OCI-LY1 (cell line): ENCODE data around the gene GNG7.

ENCODE experiments used
- EZH2 ChIP-seq: fragments of 200-600 bp; sonication (generic), shearing (Covaris generic); IDR thresholded peaks from 2 replicates; pipeline ENCODE4 v1.8.0; 2017; ENCODE audit warnings: borderline replicate concordance, mixed run types, mild to moderate bottlenecking, antibody characterized with exemption, low read length, moderate library complexity, mixed read lengths
- TF ChIP-seq, protein P1 (sequence below): fragments of 200-600 bp; sonication (generic), shearing (Covaris generic); IDR thresholded peaks from 2 replicates; pipeline ENCODE4 v1.5.1; 2017; ENCODE audit warnings: mild to moderate bottlenecking, antibody characterized with exemption, low read length, moderate library complexity, mixed read lengths

DNA sequence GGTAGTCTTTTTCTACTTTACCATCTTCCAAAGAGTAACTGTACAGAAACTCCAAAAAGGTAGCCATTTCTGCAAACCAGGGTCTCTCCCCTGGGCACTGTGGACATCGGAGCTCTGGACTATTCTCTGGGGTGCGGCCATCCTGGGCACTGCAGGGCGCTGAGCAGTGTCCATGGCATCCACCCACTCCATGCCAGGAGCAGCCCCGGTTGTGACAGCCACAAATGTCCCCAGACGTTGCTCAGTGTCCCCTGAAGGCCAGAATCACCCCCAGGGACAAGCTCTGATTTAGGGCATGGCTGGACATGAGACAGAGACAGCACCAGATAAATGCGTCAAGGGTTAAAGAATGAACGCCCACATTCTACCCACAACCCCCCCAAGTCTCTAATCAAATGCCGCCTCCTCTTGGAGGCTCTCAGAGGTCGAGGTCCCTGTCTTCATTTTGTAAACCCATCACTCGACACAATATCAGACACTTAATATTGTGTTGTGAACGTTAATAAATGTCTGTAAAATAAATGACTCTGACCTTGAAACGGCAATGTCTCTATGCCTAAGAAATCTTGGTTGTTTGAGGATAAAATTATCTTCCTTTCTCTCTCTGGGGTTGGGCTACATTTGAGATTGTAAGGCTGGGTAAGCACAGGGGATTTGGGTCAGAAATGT is 8.9 kb downstream of the GNG7 start:
- TF ChIP-seq, protein P1, sequence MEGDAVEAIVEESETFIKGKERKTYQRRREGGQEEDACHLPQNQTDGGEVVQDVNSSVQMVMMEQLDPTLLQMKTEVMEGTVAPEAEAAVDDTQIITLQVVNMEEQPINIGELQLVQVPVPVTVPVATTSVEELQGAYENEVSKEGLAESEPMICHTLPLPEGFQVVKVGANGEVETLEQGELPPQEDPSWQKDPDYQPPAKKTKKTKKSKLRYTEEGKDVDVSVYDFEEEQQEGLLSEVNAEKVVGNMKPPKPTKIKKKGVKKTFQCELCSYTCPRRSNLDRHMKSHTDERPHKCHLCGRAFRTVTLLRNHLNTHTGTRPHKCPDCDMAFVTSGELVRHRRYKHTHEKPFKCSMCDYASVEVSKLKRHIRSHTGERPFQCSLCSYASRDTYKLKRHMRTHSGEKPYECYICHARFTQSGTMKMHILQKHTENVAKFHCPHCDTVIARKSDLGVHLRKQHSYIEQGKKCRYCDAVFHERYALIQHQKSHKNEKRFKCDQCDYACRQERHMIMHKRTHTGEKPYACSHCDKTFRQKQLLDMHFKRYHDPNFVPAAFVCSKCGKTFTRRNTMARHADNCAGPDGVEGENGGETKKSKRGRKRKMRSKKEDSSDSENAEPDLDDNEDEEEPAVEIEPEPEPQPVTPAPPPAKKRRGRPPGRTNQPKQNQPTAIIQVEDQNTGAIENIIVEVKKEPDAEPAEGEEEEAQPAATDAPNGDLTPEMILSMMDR, result no peak
- TF ChIP-seq EZH2, result no peak
